ENCODE data around the gene THAP4. TPM values are rescaled to one million over a fixed set of nuclear protein-coding genes. Genes with fewer than 3 reads are reported as not detected.

The THAP4 gene
- total RNA-seq, 1 donor from 2014 or later, result 32.4 TPM

- Mint-ChIP-seq H3K27me3 (ENCODE audit: unreplicated experiment) (no peaks in the 10 kb centered on the region), H3K4me1 (ENCODE audit: low read depth, unreplicated experiment) (peaks cover 4% of the 10 kb centered on the region), H3K27ac (ENCODE audit: unreplicated experiment) (peak overlapping the region; percentile 64), H3K9me3 (ENCODE audit: unreplicated experiment) (peaks cover 7% of the 10 kb centered on the region), H3K4me3 (ENCODE audit: unreplicated experiment) (no peak overlapping the region), H3K36me3 (ENCODE audit: unreplicated experiment) (no peaks in the 10 kb centered on the region)
- no peak for TF ChIP-seq CTCF (IDR thresholded peaks at IDR 0.05; ENCODE audit: partially characterized antibody, unreplicated experiment)
- DNase-seq, result no peak
Observed at GRCh38 chr2:241657786-241658254, 20.9 kb upstream of the THAP4 start.

GRCh38 chr2:241656190-241656741 is 19.3 kb upstream of the THAP4 start:
- Mint-ChIP-seq H3K27ac (ENCODE audit: unreplicated experiment) (no peak overlapping the region), H3K9me3 (ENCODE audit: unreplicated experiment) (peaks cover 7% of the 10 kb centered on the region), H3K36me3 (ENCODE audit: unreplicated experiment) (no peaks in the 10 kb centered on the region), H3K27me3 (ENCODE audit: unreplicated experiment) (no peaks in the 10 kb centered on the region), H3K4me1 (ENCODE audit: low read depth, unreplicated experiment) (peaks cover 4% of the 10 kb centered on the region), H3K4me3 (ENCODE audit: unreplicated experiment) (no peak overlapping the region)
- DNase-seq, result no peak
- no peak for TF ChIP-seq CTCF (IDR thresholded peaks at IDR 0.05; ENCODE audit: partially characterized antibody, unreplicated experiment)

GRCh38 chr2:241655516-241656189 is 18.7 kb upstream of the THAP4 start:
- H3K27me3 Mint-ChIP-seq (ENCODE audit: unreplicated experiment), result peaks cover 2% of the 10 kb centered on the region
- peaks cover 1% of the 10 kb centered on the region for H3K4me1 Mint-ChIP-seq (ENCODE audit: low read depth, unreplicated experiment)
- no peak overlapping the region for H3K27ac Mint-ChIP-seq (ENCODE audit: unreplicated experiment)
- DNase-seq, result no peak
- H3K9me3 Mint-ChIP-seq (ENCODE audit: unreplicated experiment), result peaks cover 7% of the 10 kb centered on the region
- H3K36me3 Mint-ChIP-seq (ENCODE audit: unreplicated experiment), result no peaks in the 10 kb centered on the region
- no peak for TF ChIP-seq CTCF (IDR thresholded peaks at IDR 0.05; ENCODE audit: partially characterized antibody, unreplicated experiment)
- H3K4me3 Mint-ChIP-seq (ENCODE audit: unreplicated experiment), result no peak overlapping the region

GRCh38 chr2:241654551-241654950 is 17.6 kb upstream of the THAP4 start:
- Mint-ChIP-seq H3K9me3 (ENCODE audit: unreplicated experiment) (peaks cover 7% of the 10 kb centered on the region), H3K36me3 (ENCODE audit: unreplicated experiment) (no peaks in the 10 kb centered on the region), H3K4me3 (ENCODE audit: unreplicated experiment) (no peak overlapping the region), H3K27ac (ENCODE audit: unreplicated experiment) (no peak overlapping the region), H3K27me3 (ENCODE audit: unreplicated experiment) (peaks cover 2% of the 10 kb centered on the region), H3K4me1 (ENCODE audit: low read depth, unreplicated experiment) (no peaks in the 10 kb centered on the region)
- TF ChIP-seq CTCF (IDR thresholded peaks at IDR 0.05; ENCODE audit: partially characterized antibody, unreplicated experiment), result no peak
- no peak for DNase-seq

GRCh38 chr2:241653210-241653750 is 16.3 kb upstream of the THAP4 start:
- Mint-ChIP-seq H3K27ac (ENCODE audit: unreplicated experiment) (peak overlapping the region; percentile 48), H3K36me3 (ENCODE audit: unreplicated experiment) (no peaks in the 10 kb centered on the region), H3K4me3 (ENCODE audit: unreplicated experiment) (no peak overlapping the region), H3K27me3 (ENCODE audit: unreplicated experiment) (peaks cover 2% of the 10 kb centered on the region), H3K9me3 (ENCODE audit: unreplicated experiment) (peaks cover 7% of the 10 kb centered on the region), H3K4me1 (ENCODE audit: low read depth, unreplicated experiment) (peaks cover 11% of the 10 kb centered on the region)
- no peak for DNase-seq
- no peak for TF ChIP-seq CTCF (IDR thresholded peaks at IDR 0.05; ENCODE audit: partially characterized antibody, unreplicated experiment)
